Panc1 (cell line): Measurements from ENCODE around the gene PAX2. TPM values are rescaled to one million over a fixed set of nuclear protein-coding genes. Genes with fewer than 3 reads are reported as not detected.

ENCODE experiments used
- ATAC-seq: fragments of 200-7000 bp; cut with Tn5 transposase; 2 replicates; pipeline ENCODE4 v1.9.1; 2020; ENCODE audit warnings: mild to moderate bottlenecking, moderate library complexity
- BruUV-seq: library from RNA; stranded (reverse); fragments of 400-500 nt; replicated peaks from 2 replicates; lab custom pipeline; 2021; lab: Mats Ljungman, UMichigan
- CTCF ChIA-PET: fragments of 300-600 bp; sonication (Branson Sonifier 250); formaldehyde crosslinking; loops from one replicate; lab custom pipeline; 2022; ENCODE audit warnings: antibody characterized with exemption; lab: Charles Lee
- POLR2A ChIA-PET: fragments of 300-600 bp; sonication (Branson Sonifier 250); formaldehyde crosslinking; loops from one replicate; lab custom pipeline; 2022; ENCODE audit warnings: antibody characterized with exemption; lab: Charles Lee
- DNase-seq: peaks from one replicate; pipeline ENCODE4 v3.0.0-alpha.2; 2010; ENCODE audit warnings: low read depth, low spot score
- H3K27ac ChIP-seq: 2 replicates; pipeline ENCODE4 v1.5.1; 2011; ENCODE audit warnings: mild to moderate bottlenecking, low read length, inconsistent platforms
- H3K27me3 ChIP-seq: fragments of 200-500 bp; sonication (Bioruptor generic); 2 replicates; pipeline ENCODE4 v1.6.0; 2014; ENCODE audit warnings: low read length, inconsistent platforms; ENCODE audit not compliant: control insufficient read depth, insufficient read depth
- H3K36me3 ChIP-seq: fragments of 200-500 bp; sonication (Bioruptor generic); 2 replicates; pipeline ENCODE4 v1.5.1; 2014; ENCODE audit warnings: inconsistent platforms, mild to moderate bottlenecking, low read length, moderate library complexity; ENCODE audit not compliant: control insufficient read depth, insufficient read depth
- H3K4me1 ChIP-seq: 2 replicates; pipeline ENCODE4 v1.5.1; 2011; ENCODE audit warnings: inconsistent platforms, mild to moderate bottlenecking, low read length, moderate library complexity; ENCODE audit not compliant: control insufficient read depth, insufficient read depth
- H3K4me3 ChIP-seq, 2 experiments: 2 replicates each; pipeline ENCODE4 v1.5.1; 2011 to 2012; ENCODE audit warnings: low read depth in 2 of 2, low read length in 2 of 2, mild to moderate bottlenecking in 2 of 2, inconsistent platforms in 1 of 2, moderate library complexity in 1 of 2
- H3K9me3 ChIP-seq: fragments of 200-500 bp; sonication (Bioruptor generic); 2 replicates; pipeline ENCODE4 v1.5.1; 2014; ENCODE audit warnings: low read depth, mild to moderate bottlenecking, inconsistent platforms, low read length, moderate library complexity; ENCODE audit not compliant: control insufficient read depth, insufficient read depth
- POLR2AphosphoS5 ChIP-seq: IDR thresholded peaks from 2 replicates; pipeline ENCODE4 v1.6.1; 2012; ENCODE audit warnings: mild to moderate bottlenecking, low read depth, low read length, moderate library complexity
- REST ChIP-seq, 2 experiments: IDR thresholded peaks; 2 replicates each; pipeline ENCODE4 v1.6.1; 2011 to 2012; ENCODE audit warnings: low read depth in 2 of 2, control low read depth in 1 of 2, low read length in 1 of 2, mild to moderate bottlenecking in 1 of 2, moderate library complexity in 1 of 2; ENCODE audit not compliant: insufficient read depth in 1 of 2
- SIN3A ChIP-seq: IDR thresholded peaks from 2 replicates; pipeline ENCODE4 v1.6.1; 2012; ENCODE audit warnings: low read depth, mild to moderate bottlenecking, low read length, moderate library complexity, borderline replicate concordance; ENCODE audit not compliant: insufficient read depth
- TCF7L2 ChIP-seq: IDR thresholded peaks from 2 replicates; pipeline ENCODE4 v1.6.1; 2011; ENCODE audit warnings: mild to moderate bottlenecking, low read depth, low read length, inconsistent platforms
- in situ Hi-C: cut with HindIII; loops from 2 replicates; pipeline ENCODE4 v1.10.0; 2016; ENCODE audit warnings: low sequenced_read_pairs, low pct_unique_long_range_greater_than_20kb
- intact Hi-C: fragments of 100-400 bp; cut with micrococcal nuclease; formaldehyde crosslinking; loops from one replicate; pipeline ENCODE4 v1.10.0; 2022; ENCODE audit not compliant: unreplicated experiment
- total RNA-seq: library from RNA; stranded (reverse); gene quantifications from one replicate; pipeline ENCODE4 v1.2.1, GENCODE V29; 2021; ENCODE audit not compliant: unreplicated experiment
- TF ChIP-seq, protein P1 (sequence below): fragments of 450-650 bp; IDR thresholded peaks from 2 replicates; pipeline ENCODE4 v1.5.1; 2017; ENCODE audit warnings: mild to moderate bottlenecking

The PAX2 gene
- total RNA-seq, 1 experiment from 2014 or later, result 72.3 TPM

GRCh38 chr10:100715101-100715444 is 30.3 kb upstream of the PAX2 start:
- Histone ChIP-seq H3K27ac (no peak overlapping the region), H3K4me1 (peaks cover 10% of the 10 kb centered on the region), H3K36me3 (no peaks in the 10 kb centered on the region), H3K27me3 (no peaks in the 10 kb centered on the region), H3K9me3 (no peaks in the 10 kb centered on the region), H3K4me3 (no peak overlapping the region)
- intact Hi-C loops, result no loop called here
- in situ Hi-C loops, result no loop called here
- BruUV-seq, result no TSS peak
- ATAC-seq, result no peak
- CTCF ChIA-PET, result no interaction called here
- no peak for DNase-seq
- TF ChIP-seq REST (IDR thresholded peaks at IDR 0.05; ENCODE audit: insufficient read depth in 1 of 2, low read depth in 2 of 2, low read length in 1 of 2), result no peak
- TF ChIP-seq, protein P1, sequence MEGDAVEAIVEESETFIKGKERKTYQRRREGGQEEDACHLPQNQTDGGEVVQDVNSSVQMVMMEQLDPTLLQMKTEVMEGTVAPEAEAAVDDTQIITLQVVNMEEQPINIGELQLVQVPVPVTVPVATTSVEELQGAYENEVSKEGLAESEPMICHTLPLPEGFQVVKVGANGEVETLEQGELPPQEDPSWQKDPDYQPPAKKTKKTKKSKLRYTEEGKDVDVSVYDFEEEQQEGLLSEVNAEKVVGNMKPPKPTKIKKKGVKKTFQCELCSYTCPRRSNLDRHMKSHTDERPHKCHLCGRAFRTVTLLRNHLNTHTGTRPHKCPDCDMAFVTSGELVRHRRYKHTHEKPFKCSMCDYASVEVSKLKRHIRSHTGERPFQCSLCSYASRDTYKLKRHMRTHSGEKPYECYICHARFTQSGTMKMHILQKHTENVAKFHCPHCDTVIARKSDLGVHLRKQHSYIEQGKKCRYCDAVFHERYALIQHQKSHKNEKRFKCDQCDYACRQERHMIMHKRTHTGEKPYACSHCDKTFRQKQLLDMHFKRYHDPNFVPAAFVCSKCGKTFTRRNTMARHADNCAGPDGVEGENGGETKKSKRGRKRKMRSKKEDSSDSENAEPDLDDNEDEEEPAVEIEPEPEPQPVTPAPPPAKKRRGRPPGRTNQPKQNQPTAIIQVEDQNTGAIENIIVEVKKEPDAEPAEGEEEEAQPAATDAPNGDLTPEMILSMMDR, result no peak
- TF ChIP-seq SIN3A, result no peak
- POLR2A ChIA-PET, result no interaction called here

DNA sequence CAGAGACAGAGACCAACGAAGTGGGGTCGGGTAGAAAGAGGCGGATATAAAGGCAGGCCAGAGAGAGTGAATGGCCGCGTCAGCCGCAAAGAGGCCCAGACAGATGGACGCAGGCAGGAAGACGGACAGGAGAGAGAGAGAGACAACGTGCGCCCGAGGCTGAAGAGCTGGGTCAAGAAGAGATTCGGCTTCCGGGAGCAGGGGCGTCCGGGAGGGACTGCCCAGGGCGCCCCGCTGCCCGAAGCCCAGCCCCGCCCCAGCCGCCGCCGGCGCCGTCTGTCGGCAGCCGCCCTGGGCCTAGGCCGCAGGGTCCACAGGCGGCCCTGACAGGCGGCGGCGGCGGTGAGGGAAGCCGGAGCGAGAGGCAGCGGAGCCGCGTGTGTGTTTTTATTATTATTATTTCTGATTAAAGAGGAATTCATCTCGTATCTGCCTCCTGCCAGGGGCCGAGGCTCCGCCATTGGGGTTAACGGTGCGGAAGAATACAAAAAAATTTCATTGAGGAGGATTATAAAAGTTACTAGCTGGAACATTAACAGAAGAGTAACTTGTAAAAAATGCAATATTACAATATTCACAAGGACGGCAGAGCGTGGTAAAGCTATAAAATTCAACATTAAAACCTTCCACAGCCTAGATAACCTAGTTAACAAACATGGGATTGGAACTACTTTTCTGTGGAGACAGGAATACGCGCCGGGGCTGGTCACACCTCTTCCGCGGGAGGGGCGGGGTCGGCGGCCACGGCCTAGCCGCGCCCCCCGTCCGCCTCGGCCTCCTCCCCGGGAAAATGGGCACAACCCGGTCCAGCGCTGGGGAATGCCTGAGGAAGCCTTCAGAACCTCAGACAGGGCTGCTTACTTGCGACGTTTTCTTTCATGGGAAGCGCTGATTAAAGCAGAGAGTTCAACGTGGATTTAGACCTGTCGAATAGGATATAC is 29.7 kb upstream of the PAX2 start:
- intact Hi-C loops, result no loop called here
- ChIA-PET CTCF (no interaction called here), POLR2A (no interaction called here)
- in situ Hi-C loops, result no loop called here
- H3K27me3 ChIP-seq, result no peaks in the 10 kb centered on the region
- H3K4me3 ChIP-seq, result no peak overlapping the region
- no TSS peak for BruUV-seq
- H3K4me1 ChIP-seq, result peaks cover 4% of the 10 kb centered on the region
- H3K36me3 ChIP-seq, result no peaks in the 10 kb centered on the region
- no peak for ATAC-seq
- no peaks in the 10 kb centered on the region for H3K9me3 ChIP-seq
- H3K27ac ChIP-seq, result no peak overlapping the region
- TF ChIP-seq SIN3A (no peak), TCF7L2 (no peak)
- no peak for DNase-seq

- H3K27me3 ChIP-seq, result no peaks in the 10 kb centered on the region
- DNase-seq (no peak), ATAC-seq (no peak)
- H3K36me3 ChIP-seq, result no peaks in the 10 kb centered on the region
- H3K4me3 ChIP-seq, result no peak overlapping the region
- TF ChIP-seq, protein P1, result no peak
- TF ChIP-seq REST (IDR thresholded peaks at IDR 0.05; ENCODE audit: insufficient read depth in 1 of 2, low read depth in 2 of 2, low read length in 1 of 2) (no peak), SIN3A (no peak), TCF7L2 (no peak), POLR2AphosphoS5 (no peak)
- H3K27ac ChIP-seq, result no peak overlapping the region
- peaks cover 4% of the 10 kb centered on the region for H3K4me1 ChIP-seq
- H3K9me3 ChIP-seq, result no peaks in the 10 kb centered on the region
- in situ Hi-C loops (no loop called here), intact Hi-C loops (no loop called here)
- ChIA-PET CTCF (no interaction called here), POLR2A (no interaction called here)
- no TSS peak for BruUV-seq
Measured at GRCh38 chr10:100717166-100717565, 28.2 kb upstream of the PAX2 start.
